ENCODE results near the gene DPEP3.
"Not testable (repeated sequence)": the region's sequence is repeated elsewhere in the genome, so short reads cannot be mapped to it uniquely, and the experiment has no call there.

DPEP3 gene

GRCh38 chr16:67979955-67980678 is at the start of gene DPEP3:
Gene DPEP3 (minus strand): TSS chr16:67980499. CDS start chr16:67980380, 119 bp downstream.
- no peak for DNase-seq (ENCODE audit: low spot score)

- DNase-seq (ENCODE audit: low spot score): no peak
Observed at GRCh38 chr16:68028996-68029395, 48.7 kb upstream of the DPEP3 start.

- peak; percentile 89 for DNase-seq (ENCODE audit: low spot score)
Observed at GRCh38 chr16:68022728-68023537, 42.6 kb upstream of the DPEP3 start, which contains the start of the genes DDX28 and DUS2. Gene DDX28 (minus strand): TSS chr16:68023232. CDS start chr16:68023202, 30 bp downstream. Gene DUS2 (plus strand): TSS chr16:68023284. CDS start chr16:68038024, 14,740 bp downstream.

GRCh38 chr16:68022278-68022727 is 42.0 kb upstream of the DPEP3 start:
- no peak for DNase-seq (ENCODE audit: low spot score)

GRCh38 chr16:68021490-68021889 is 41.2 kb upstream of the DPEP3 start:
- DNase-seq (ENCODE audit: low spot score): no peak

- DNase-seq (ENCODE audit: low spot score): no peak
Observed at GRCh38 chr16:68019167-68019680, 38.9 kb upstream of the DPEP3 start.

- DNase-seq (ENCODE audit: low spot score): no peak
Observed at GRCh38 chr16:68015681-68016080, 35.4 kb upstream of the DPEP3 start, which contains the start of gene DPEP2NB. Gene DPEP2NB (minus strand): TSS chr16:68015911. CDS start chr16:68015770, 141 bp downstream.

GRCh38 chr16:68013440-68013839 is 33.1 kb upstream of the DPEP3 start:
- no peak for DNase-seq (ENCODE audit: low spot score)

GRCh38 chr16:68009872-68010271 is 29.6 kb upstream of the DPEP3 start:
- DNase-seq (ENCODE audit: low spot score): not testable (repeated sequence)

GRCh38 chr16:68009157-68009735 is 28.9 kb upstream of the DPEP3 start:
- no peak for DNase-seq (ENCODE audit: low spot score)

- DNase-seq (ENCODE audit: low spot score): no peak
Observed at GRCh38 chr16:68005786-68006286, 25.5 kb upstream of the DPEP3 start.

- DNase-seq (ENCODE audit: low spot score): no peak
Observed at GRCh38 chr16:68005211-68005610, 24.9 kb upstream of the DPEP3 start.

GRCh38 chr16:68003031-68003430 is 22.7 kb upstream of the DPEP3 start:
- DNase-seq (ENCODE audit: low spot score): no peak

GRCh38 chr16:68000450-68000849 is 20.2 kb upstream of the DPEP3 start:
- no peak for DNase-seq (ENCODE audit: low spot score)

- DNase-seq (ENCODE audit: low spot score): no peak
Observed at GRCh38 chr16:67999985-68000384, 19.7 kb upstream of the DPEP3 start.

- not testable (repeated sequence) for DNase-seq (ENCODE audit: low spot score)
Observed at GRCh38 chr16:67998779-67999688, 18.7 kb upstream of the DPEP3 start, which contains the start of gene DPEP2. Gene DPEP2 (minus strand): TSS chr16:67999484. CDS start chr16:67993212, 6,272 bp downstream.

GRCh38 chr16:67998231-67998778 is 18.0 kb upstream of the DPEP3 start:
- not testable (repeated sequence) for DNase-seq (ENCODE audit: low spot score)

- no peak for DNase-seq (ENCODE audit: low spot score)
Observed at GRCh38 chr16:67996666-67997065, 16.4 kb upstream of the DPEP3 start.

GRCh38 chr16:67995423-67995822 is 15.1 kb upstream of the DPEP3 start:
- DNase-seq (ENCODE audit: low spot score): no peak

- DNase-seq (ENCODE audit: low spot score): not testable (repeated sequence)
Observed at GRCh38 chr16:67994040-67994408, 13.7 kb upstream of the DPEP3 start.

Data from LoVo (cell line).